HG02571 (cell line): ENCODE measurements around the gene C2CD5.

Source experiments
- ATAC-seq: cut with Tn5 transposase; IDR thresholded peaks from one replicate; pipeline ENCODE4 v1.9.1; 2021; ENCODE audit warnings: mild to moderate bottlenecking, moderate library complexity; ENCODE audit not compliant: unreplicated experiment

The C2CD5 gene

DNA sequence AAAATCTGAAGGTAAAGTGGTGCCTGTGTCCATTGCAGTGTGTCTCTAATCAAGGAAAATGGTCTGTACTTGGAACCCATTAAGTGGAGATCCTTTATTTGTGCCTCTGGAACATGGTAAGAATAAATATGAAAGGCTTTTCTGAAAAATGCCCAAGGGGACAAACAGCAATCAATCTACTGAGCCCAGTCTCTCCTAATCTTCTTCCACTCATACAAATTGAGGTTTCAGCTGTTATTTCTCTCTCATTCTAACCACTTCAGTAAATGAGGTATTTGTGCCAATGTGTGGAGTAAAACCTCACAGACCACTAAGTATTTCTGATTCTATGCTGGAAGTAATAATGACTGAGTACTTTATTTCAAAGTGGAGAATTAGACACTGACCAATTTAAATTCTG is 127.5 kb downstream of the C2CD5 start:
- no peak for ATAC-seq

DNA sequence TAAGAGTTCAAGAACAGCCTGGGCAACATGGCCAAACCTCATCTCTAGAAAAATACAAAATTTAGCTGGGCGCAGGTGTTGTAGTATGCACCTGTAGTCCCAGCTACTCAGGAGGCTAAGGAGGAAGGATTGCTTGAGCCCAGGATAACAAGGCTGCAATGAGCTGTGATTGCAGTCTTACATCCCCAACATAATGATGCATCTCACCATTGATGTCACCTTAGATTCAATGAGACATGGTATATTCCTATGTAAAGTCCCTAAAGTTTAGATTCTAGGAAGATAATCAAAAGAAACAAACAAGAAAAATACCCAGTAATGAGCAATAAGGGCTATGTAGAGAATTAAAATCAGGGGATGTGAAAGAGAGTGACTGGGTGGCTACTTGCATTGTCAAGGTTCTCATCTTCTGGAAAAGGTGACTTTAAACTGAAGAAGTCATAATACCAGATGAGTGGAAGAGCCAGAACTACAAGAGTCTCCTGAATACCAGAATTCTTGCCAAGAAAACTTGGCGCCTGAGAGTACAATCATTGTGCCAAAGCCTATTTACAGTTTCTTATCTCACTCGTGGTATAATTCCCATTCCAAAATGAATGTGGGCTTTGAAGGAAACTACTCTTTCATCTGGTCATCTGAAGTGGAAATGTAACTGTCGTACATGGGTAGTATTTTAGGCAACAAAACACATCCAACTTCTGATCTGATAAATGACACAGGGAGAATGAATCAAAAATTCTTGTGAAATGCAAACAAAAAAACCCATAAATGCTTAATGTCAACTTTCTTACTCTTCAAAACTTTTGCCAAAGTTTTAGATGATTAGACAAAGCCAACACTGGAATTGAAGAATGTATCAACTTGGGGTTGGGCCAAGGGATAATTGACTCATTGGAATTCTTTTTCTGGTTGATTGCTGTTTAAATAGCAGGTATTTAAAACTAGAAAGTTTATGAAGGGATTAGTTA is 128.7 kb downstream of the C2CD5 start:
- no peak for ATAC-seq

DNA sequence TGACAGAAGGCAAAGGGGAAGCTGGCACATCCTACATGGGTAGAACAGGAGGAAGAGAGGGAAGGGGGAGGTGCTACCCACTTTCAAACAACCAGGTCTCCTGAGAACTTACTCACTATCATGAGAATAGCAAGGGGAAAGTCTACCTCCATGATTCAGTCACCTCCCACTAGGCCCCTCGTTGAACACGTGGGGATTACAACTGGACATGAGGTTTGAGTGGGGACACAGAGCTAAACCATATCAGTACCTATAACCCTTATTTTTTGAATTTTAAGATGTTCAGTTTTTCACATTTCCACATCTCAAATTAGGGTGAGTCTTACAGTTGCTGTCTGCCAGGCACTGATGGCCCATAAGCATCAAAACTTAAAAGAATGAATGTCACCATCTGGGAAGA is 129.6 kb downstream of the C2CD5 start:
- ATAC-seq: no peak

DNA sequence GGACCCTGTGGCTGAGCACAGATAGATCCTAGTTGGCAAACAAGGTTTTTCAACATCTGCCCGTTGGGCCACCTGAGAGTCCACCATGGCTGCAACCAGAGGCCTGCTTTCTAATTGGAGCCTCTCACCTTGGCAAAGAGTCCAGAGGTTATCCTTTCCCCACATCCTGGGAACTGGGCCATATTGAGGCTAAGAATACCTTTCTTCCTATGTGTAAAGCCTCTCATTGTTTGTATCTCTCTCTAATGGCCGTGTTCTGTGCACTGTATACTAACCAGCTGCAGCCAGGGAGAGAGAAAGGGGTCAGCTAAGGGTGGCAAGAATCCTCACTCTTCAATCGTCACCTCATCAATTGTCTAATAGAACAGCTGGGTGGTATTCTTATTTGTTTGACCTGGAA is 130.8 kb downstream of the C2CD5 start:
- ATAC-seq: no peak

DNA sequence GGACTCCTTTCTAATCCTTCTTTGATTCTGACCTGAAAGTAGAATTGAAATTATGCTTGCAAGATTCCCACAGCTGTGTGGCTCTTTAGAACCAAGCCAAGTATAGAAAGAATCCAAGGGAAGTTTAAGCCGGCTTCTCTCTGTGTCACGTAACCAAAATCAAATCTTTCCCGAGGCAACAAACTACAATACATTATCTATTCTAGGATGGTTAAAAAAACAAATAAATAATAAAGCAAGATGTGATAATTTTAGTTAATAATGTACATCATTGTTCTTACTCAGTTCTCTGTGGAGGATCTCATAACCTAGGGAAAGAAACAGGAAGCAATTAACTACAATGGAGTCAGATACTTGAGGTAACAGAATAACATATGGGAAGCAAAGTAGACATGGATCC is 131.8 kb downstream of the C2CD5 start:
- ATAC-seq: no peak

DNA sequence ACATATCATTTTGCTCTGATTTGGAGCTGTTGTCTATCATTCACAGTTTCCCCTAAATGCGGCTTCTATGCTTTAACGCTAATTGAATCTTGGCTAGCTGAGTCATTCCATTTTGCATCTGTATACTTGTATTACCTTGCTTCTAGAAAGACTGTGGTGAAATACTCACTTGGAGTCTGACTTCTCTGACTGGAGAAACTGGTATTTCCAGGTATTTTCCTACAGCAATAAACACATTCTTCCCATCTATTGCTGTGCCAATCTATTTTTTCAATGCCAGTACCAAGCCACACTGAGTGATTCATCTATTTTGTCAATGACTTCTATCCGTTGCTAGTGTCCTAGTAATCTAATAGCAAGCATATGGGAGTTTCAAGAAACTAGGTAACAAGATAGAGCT is 133.9 kb downstream of the C2CD5 start:
- no peak for ATAC-seq

DNA sequence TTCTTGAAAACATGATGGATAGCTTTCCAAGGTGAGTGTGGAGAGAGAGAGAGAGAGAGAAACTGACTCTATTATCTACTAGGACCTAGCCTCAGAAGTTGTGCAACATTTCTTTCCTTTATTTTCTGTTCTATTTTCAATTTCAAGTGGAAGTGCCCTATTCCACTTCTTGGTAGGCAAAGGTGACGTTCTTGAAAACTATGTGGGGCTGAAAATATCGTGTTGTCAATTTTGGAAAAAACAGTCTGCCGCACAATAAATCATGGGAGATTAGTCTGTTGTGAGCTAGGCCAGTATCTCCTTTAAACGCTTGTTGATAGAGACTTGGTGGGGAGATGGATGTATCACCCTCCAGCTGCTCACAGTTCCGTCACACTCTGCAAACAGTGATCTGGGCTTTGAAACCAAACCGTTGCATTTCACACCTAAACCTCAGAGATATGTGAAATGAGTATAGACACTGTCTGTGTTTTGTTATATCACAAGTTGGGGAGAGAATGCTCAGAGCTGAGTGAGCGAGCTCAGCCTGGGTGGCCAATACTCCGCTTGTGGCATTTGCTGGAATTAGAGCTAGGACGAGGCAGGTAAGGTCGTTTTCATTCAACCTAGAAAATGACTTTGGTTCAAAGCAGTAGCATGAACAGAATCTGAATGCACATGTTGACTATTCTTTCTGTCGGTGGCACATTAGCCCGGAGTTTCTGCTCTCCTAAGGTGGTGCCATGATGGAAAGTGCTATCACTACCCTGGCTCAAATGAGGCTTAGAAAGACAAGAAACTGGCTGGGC is 134.8 kb downstream of the C2CD5 start:
- peak; percentile 98 for ATAC-seq

DNA sequence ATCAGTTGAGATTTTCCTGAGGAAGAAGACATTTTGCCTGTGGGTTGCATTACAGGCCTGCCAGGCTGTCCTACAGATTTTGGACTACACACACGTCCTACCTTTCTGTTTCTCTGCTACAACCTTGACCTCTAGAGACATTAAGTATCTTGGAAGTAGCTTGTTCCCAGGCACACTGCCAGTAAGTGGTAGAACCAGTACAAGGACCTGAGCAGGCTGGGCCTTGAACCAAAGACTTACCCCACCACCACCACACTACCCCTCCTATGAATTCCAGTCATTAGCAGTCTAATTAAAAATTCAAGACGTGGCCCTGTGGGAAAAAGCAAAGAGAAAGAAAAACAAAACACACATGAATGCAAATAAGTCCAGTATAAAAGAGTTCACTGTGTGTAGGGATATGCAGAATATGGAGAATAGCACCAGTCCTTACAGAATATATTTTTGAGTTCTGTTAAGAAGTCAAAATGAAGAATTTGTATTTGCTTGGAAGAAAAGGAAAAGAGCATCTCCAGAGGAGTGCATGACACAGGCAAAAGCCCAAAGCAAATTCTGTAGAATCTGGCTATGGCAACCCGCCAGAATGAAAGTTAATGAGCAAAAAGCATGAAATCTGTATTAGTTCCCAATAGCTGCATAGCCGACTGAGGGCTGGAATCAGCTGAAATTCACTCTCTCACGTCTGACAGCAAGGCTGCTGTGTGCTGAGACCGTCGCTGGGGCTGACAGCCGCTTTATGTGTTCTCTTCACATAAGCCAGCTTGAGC is 135.5 kb downstream of the C2CD5 start:
- ATAC-seq: no peak

DNA sequence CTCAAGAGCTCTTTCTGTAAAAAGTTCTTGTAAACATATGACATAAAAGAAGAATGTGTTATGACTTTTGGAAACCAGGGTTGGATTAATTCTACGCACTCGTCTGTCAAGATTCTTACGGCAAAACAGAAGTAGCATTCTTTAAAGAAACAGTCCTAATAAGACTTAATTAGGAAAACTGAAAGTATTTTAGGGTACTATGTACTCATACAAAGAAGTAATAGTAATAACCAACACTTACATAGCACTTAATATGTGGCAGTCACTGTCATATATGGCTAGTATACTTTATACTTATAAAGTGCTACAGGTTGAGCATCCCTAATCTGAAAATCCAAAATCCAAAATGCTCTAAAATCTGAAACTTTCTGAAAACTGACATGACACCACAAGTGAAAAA is 136.9 kb downstream of the C2CD5 start:
- no peak for ATAC-seq

DNA sequence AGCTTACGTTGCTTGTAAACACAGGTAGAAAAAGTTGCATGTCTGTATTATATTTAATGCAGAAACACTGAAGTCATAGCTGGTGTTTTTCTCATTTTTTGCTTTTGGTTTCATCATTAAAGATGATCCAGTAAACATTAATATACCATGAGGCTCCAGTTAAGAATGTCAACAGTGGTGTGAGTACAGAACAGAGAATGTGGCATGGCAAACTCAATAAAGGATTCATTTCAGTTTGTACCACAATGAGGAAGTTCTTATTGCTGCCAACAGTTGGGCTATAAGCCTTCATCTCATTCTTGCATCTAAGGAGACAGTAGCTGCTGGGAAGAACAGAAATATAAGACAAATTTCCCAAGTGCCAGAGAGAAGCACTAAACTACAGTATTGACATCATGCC is 137.7 kb downstream of the C2CD5 start:
- no peak for ATAC-seq

DNA sequence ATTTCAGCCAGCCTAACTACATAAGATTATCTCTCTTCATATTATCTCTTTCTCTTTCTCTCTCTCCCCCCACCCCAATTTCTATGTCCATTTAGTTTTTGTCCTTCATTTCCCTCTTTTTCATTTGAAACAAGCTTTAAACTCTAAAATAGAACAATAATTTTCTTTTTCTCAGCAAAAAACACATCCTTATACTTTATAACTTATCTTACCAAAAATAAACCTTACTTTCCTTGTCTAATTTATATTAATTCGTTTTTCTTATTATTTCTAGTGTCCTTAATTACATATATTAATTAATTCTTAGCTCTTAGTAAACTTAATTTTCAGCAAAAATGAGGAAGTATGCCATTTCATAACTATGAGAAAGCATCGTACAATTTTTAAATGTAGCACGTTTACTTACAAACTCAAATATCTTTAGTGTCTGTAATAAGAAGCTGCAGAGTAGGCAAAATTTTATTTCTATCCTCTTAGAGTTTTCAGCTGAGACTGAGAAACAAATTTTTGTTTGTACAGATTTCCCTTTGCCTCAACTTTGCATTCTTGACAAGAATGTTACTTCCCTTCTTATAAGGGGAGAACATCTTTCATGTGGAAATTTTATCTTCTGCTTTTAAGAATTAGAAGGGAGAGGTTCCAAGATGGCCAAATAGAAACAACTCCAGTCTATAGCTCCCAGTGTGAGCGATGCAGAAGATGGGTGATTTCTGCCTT is 144.7 kb downstream of the C2CD5 start:
- ATAC-seq: no peak
